Measurements from ENCODE around the gene NUDT8.

The NUDT8 gene

GRCh38 chr11:67644472-67645418 is 15.0 kb upstream of the NUDT8 start:
- Histone ChIP-seq H3K4me3 (ENCODE audit: insufficient read length, low read depth) (no peak overlapping the region), H3K27me3 (ENCODE audit: insufficient read depth, insufficient read length) (peaks cover 42% of the 10 kb centered on the region), H3K4me1 (ENCODE audit: insufficient read depth, insufficient read length) (peaks cover 6% of the 10 kb centered on the region), H3K36me3 (ENCODE audit: insufficient read depth, insufficient read length, low read length) (no peaks in the 10 kb centered on the region), H3K9ac (ENCODE audit: insufficient read length, low read depth) (no peak overlapping the region), H3K9me3 (ENCODE audit: insufficient read depth, low read length) (peaks cover 15% of the 10 kb centered on the region; the same call in 1 of the 2 replicates)
- TF ChIP-seq SUZ12 (IDR thresholded peaks at IDR 0.05; ENCODE audit: extremely low read depth, insufficient read depth, insufficient read length) (no peak), ZNF274 (IDR thresholded peaks at IDR 0.05; ENCODE audit: low read depth, low read length) (no peak), YY1 (IDR thresholded peaks at IDR 0.05; ENCODE audit: insufficient read depth, insufficient read length) (no peak)
- no peak for DNase-seq (ENCODE audit: low read depth, low spot score)

GRCh38 chr11:67644042-67644441 is 14.3 kb upstream of the NUDT8 start:
- Histone ChIP-seq H3K9ac (ENCODE audit: insufficient read length, low read depth) (no peak overlapping the region), H3K9me3 (ENCODE audit: insufficient read depth, low read length) (peaks cover 15% of the 10 kb centered on the region; the same call in 1 of the 2 replicates), H3K27me3 (ENCODE audit: insufficient read depth, insufficient read length) (peaks cover 48% of the 10 kb centered on the region), H3K36me3 (ENCODE audit: insufficient read depth, insufficient read length, low read length) (no peaks in the 10 kb centered on the region), H3K4me3 (ENCODE audit: insufficient read length, low read depth) (no peak overlapping the region), H3K4me1 (ENCODE audit: insufficient read depth, insufficient read length) (peaks cover 11% of the 10 kb centered on the region)
- DNase-seq (ENCODE audit: low read depth, low spot score) = no peak
- no peak for TF ChIP-seq ZNF274 (IDR thresholded peaks at IDR 0.05; ENCODE audit: low read depth, low read length)
- TF ChIP-seq SUZ12 (IDR thresholded peaks at IDR 0.05; ENCODE audit: extremely low read depth, insufficient read depth, insufficient read length) = no peak
- no peak for TF ChIP-seq YY1 (IDR thresholded peaks at IDR 0.05; ENCODE audit: insufficient read depth, insufficient read length)

GRCh38 chr11:67642173-67643120 is 12.7 kb upstream of the NUDT8 start:
- no peak for DNase-seq (ENCODE audit: low read depth, low spot score)
- Histone ChIP-seq H3K4me3 (ENCODE audit: insufficient read length, low read depth) (no peak overlapping the region), H3K27me3 (ENCODE audit: insufficient read depth, insufficient read length) (peaks cover 51% of the 10 kb centered on the region), H3K9ac (ENCODE audit: insufficient read length, low read depth) (no peak overlapping the region), H3K36me3 (ENCODE audit: insufficient read depth, insufficient read length, low read length) (no peaks in the 10 kb centered on the region), H3K9me3 (ENCODE audit: insufficient read depth, low read length) (peaks cover 15% of the 10 kb centered on the region; the same call in 1 of the 2 replicates), H3K4me1 (ENCODE audit: insufficient read depth, insufficient read length) (peaks cover 10% of the 10 kb centered on the region)
- no peak for TF ChIP-seq YY1 (IDR thresholded peaks at IDR 0.05; ENCODE audit: insufficient read depth, insufficient read length)
- no peak for TF ChIP-seq ZNF274 (IDR thresholded peaks at IDR 0.05; ENCODE audit: low read depth, low read length)
- no peak for TF ChIP-seq SUZ12 (IDR thresholded peaks at IDR 0.05; ENCODE audit: extremely low read depth, insufficient read depth, insufficient read length)

- Histone ChIP-seq H3K9me3 (ENCODE audit: insufficient read depth, low read length) (peaks cover 15% of the 10 kb centered on the region; the same call in 1 of the 2 replicates), H3K4me1 (ENCODE audit: insufficient read depth, insufficient read length) (peaks cover 10% of the 10 kb centered on the region), H3K36me3 (ENCODE audit: insufficient read depth, insufficient read length, low read length) (no peaks in the 10 kb centered on the region), H3K9ac (ENCODE audit: insufficient read length, low read depth) (no peak overlapping the region), H3K4me3 (ENCODE audit: insufficient read length, low read depth) (no peak overlapping the region), H3K27me3 (ENCODE audit: insufficient read depth, insufficient read length) (peaks cover 47% of the 10 kb centered on the region)
- DNase-seq (ENCODE audit: low read depth, low spot score) = no peak
- no peak for TF ChIP-seq SUZ12 (IDR thresholded peaks at IDR 0.05; ENCODE audit: extremely low read depth, insufficient read depth, insufficient read length)
- no peak for TF ChIP-seq ZNF274 (IDR thresholded peaks at IDR 0.05; ENCODE audit: low read depth, low read length)
- no peak for TF ChIP-seq YY1 (IDR thresholded peaks at IDR 0.05; ENCODE audit: insufficient read depth, insufficient read length)
Measured at GRCh38 chr11:67641338-67642172, 11.8 kb upstream of the NUDT8 start.

- Histone ChIP-seq H3K36me3 (ENCODE audit: insufficient read depth, insufficient read length, low read length) (no peaks in the 10 kb centered on the region), H3K27me3 (ENCODE audit: insufficient read depth, insufficient read length) (peaks cover 43% of the 10 kb centered on the region), H3K4me3 (ENCODE audit: insufficient read length, low read depth) (no peak overlapping the region), H3K9ac (ENCODE audit: insufficient read length, low read depth) (no peak overlapping the region), H3K9me3 (ENCODE audit: insufficient read depth, low read length) (peaks cover 15% of the 10 kb centered on the region; the same call in 1 of the 2 replicates), H3K4me1 (ENCODE audit: insufficient read depth, insufficient read length) (peaks cover 10% of the 10 kb centered on the region)
- TF ChIP-seq ZNF274 (IDR thresholded peaks at IDR 0.05; ENCODE audit: low read depth, low read length) (no peak), SUZ12 (IDR thresholded peaks at IDR 0.05; ENCODE audit: extremely low read depth, insufficient read depth, insufficient read length) (no peak), YY1 (IDR thresholded peaks at IDR 0.05; ENCODE audit: insufficient read depth, insufficient read length) (no peak)
- DNase-seq (ENCODE audit: low read depth, low spot score) = no peak
Measured at GRCh38 chr11:67640758-67641337, 11.1 kb upstream of the NUDT8 start.

Measured in NT2/D1 (cell line).